ENCODE results near the gene IGLON5.

DNA sequence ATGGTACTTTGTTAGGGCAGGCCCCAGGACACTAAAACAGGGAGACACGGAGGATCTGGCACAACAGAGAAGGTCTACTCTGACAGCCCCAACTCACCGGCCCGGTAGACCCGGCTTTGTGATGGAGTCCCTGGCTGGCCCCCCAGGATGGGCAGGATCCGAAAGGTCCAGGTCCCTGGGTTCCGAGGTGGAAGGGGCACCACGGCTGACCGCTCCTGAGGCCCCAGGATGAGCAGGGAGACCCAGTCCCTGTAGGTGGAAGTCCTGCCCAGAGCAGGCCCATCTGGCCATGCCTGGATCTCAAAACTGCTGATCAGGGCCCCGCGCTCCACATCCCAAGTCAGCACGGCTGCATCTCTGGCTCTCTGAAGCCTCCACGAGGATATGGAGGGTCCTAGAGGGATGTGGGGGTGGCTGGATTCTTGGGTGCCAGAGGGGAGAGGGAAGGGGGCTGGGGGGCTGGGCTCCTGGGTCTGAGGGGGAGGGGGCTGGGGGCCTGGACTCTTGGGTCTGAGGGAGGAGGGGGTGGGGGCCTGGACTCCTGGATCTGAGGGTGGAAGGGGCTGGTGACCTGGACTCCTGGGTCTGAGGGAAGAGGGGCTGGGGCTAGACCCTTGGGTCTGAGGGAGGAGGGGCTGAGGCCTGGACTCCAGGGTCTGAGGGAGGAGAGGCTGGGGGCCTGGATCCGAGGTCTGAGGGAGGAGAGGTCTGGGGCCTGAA is 25.9 kb downstream of the IGLON5 start:
- TF ChIP-seq POLR2A (IDR thresholded peaks at IDR 0.05; ENCODE audit: low read depth, low read length) = no peak
- TF ChIP-seq TAF1 (IDR thresholded peaks at IDR 0.05; ENCODE audit: low read depth, low read length) = no peak
- TF ChIP-seq POLR2AphosphoS5 (IDR thresholded peaks at IDR 0.05; ENCODE audit: low read depth, low read length) = no peak
- no peak for TF ChIP-seq PAX5 (IDR thresholded peaks at IDR 0.05; ENCODE audit: insufficient read depth, low read length, severe bottlenecking)
- no peak for TF ChIP-seq SPI1 (IDR thresholded peaks at IDR 0.05; ENCODE audit: low read depth, low read length)

Measured in GM12891 (cell line).